Activated T-cell treated with anti-CD3 and anti-CD28 coated beads, Interleukin-2, amount 50 U/mL, for 72 hours (primary cell): ENCODE measurements around the gene ING1. TPM values are rescaled to one million over a fixed set of nuclear protein-coding genes. Genes with fewer than 3 reads are reported as not detected.

Experiments used
- ATAC-seq, 2 donors: fragments of 150-1000 bp; cut with Tn5 transposase; replicated peaks in 1 of 2; 2 replicates each; pipeline ENCODE4 v1.10.0; 2021; ENCODE audit warnings: moderate library complexity in 2 of 2, mild to moderate bottlenecking in 1 of 2
- DNase-seq, 2 donors: peaks; one replicate each; pipeline ENCODE4 v3.0.0; 2021 to 2022; ENCODE audit warnings: mixed read lengths in 1 of 2
- H3K27ac Mint-ChIP-seq: one replicate; pipeline ENCODE4 v1.8.0; 2022; ENCODE audit warnings: mild to moderate bottlenecking, moderate library complexity, mixed read lengths
- H3K27me3 Mint-ChIP-seq: one replicate; pipeline ENCODE4 v1.8.0; 2022; ENCODE audit warnings: low read depth, mixed read lengths
- H3K36me3 Mint-ChIP-seq, 2 donors: one replicate each; pipeline ENCODE4 v1.8.0; 2022; ENCODE audit warnings: mixed read lengths in 2 of 2, mild to moderate bottlenecking in 1 of 2; ENCODE audit not compliant: insufficient read depth in 2 of 2
- H3K4me1 Mint-ChIP-seq: one replicate; pipeline ENCODE4 v1.8.0; 2022; ENCODE audit warnings: low read depth, mixed read lengths
- H3K4me3 Mint-ChIP-seq, 2 donors: one replicate each; pipeline ENCODE4 v1.8.0; 2022; ENCODE audit warnings: mild to moderate bottlenecking in 2 of 2, mixed read lengths in 2 of 2, moderate library complexity in 2 of 2
- H3K9me3 Mint-ChIP-seq, 2 donors: one replicate each; pipeline ENCODE4 v1.8.0; 2022; ENCODE audit warnings: mixed read lengths in 2 of 2
- total RNA-seq, 2 donors: library from RNA; stranded (reverse); gene quantifications; one replicate each; pipeline ENCODE4 v1.2.3, GENCODE V29; 2022

The ING1 gene
- total RNA-seq, 2 donors from 2014 or later, result 19.9 to 24.2 TPM

DNA sequence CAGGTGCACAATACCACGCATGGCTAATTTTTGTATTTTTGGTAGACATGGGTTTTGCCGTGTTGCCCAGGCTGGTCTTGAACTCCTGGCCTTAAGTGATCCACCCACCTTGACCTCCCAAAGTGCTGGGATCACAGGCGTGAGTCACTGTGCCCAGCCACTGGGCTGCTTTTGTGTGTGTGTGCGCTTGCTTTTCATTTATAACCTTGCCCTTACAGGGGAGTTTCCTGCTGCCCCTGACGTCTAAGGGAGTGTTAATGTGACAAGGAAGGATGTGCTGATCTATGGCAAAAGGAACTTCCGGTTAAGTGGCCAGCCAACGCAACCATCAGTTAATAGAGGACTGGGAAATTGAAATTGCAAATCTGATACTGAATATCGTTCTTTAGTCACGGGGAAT lies 57.7 kb downstream of the ING1 start:
- Mint-ChIP-seq H3K36me3 (no peaks in the 10 kb centered on the region), H3K9me3 (no peaks in the 10 kb centered on the region), H3K4me1 (peaks cover 5% of the 10 kb centered on the region), H3K4me3 (no peak overlapping the region), H3K27ac (no peak overlapping the region), H3K27me3 (peaks cover 21% of the 10 kb centered on the region)
- ATAC-seq, result no peak
- no peak for DNase-seq

DNA sequence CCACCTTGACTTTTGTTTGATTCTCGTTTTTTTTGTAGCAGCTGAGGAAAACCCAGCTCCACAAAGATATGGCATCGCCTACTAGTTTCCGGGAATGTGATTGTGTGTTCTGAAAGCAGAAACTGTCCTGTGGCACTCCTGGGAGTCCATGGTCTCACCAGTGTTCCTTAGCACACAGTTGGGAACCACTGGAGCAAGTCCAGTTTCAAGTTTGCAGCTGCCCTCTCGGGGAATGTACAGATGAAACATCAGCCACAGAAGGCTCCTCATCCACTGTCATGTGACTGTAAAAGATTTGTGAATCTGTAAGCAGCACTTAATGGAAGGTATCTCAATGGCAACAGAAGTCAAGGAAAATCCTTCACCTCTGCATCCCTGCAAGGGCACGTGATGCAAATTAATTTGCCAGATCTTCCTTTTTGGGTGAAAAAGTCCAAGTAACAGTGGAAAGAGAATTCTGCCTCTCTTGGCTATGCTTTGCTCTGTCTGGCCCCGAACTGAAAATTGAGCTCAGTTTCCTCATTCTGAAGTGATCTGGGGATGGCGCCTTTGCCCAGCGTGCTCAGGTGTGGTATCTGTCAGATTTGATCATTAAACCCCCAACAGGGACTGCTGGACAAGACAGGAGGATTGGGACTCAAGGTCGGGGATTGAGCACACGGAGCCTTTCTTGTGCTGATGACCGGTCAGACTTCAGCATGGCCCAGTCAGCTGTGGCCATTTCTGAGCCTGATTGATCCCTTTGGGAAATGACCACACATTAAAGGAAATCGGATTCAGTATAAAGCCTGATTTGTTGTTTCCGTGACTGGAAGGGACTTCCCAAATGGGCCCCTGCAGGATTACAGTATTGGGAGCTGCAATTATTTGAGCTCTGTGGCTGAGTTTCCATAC lies 58.8 kb downstream of the ING1 start:
- Mint-ChIP-seq H3K27ac (no peak overlapping the region), H3K4me1 (peaks cover 5% of the 10 kb centered on the region), H3K4me3 (no peak overlapping the region), H3K9me3 (no peaks in the 10 kb centered on the region), H3K27me3 (peaks cover 18% of the 10 kb centered on the region), H3K36me3 (no peaks in the 10 kb centered on the region)
- DNase-seq (no peak), ATAC-seq (no peak)

Other genes starting within 250 kb of the ING1 start
- 1 to 10 TPM; 1.8 to 3.0 TPM for gene RAB20, start 152.0 kb upstream of the ING1 start, total RNA-seq
- 10 to 100 TPM; 27.4 to 29.4 TPM for gene NAXD, start 98.2 kb upstream of the ING1 start, total RNA-seq
- gene CARS2, start 7.6 kb upstream of the ING1 start, total RNA-seq, result 10 to 100 TPM; 42.3 to 59.3 TPM
- 100 to 1,000 TPM; 139 to 142 TPM for gene ANKRD10, start 201.4 kb downstream of the ING1 start, total RNA-seq